ENCODE results near the gene BAX. TPM values are rescaled to one million over a fixed set of nuclear protein-coding genes. Genes with fewer than 3 reads are reported as not detected.

The BAX gene
- 231 to 402 TPM (median 354 TPM) in 5 replicates for total RNA-seq (2022; extraction: Qiagen RNA extraction; ENCODE audit: low read depth)

GRCh38 chr19:48954595-48955307 lies at the start of gene BAX:
Gene BAX, plus strand, starts transcription at chr19:48954875. Its CDS starts 54 bp downstream, at chr19:48954929.

GRCh38 chr19:48933382-48933932 lies 21.2 kb upstream of the BAX start, which contains the start of gene DHDH:
Gene DHDH, plus strand, starts transcription at chr19:48933699. Its CDS starts 23 bp downstream, at chr19:48933722.

GRCh38 chr19:48965040-48965805 lies 10.5 kb downstream of the BAX start, which contains the start of gene FTL:
Gene FTL, plus strand, starts transcription at chr19:48965309. Its CDS starts 199 bp downstream, at chr19:48965508.

GRCh38 chr19:48993175-48994034 lies 38.7 kb downstream of the BAX start, which contains the start of the genes GYS1 and RUVBL2:
Gene GYS1, minus strand, starts transcription at chr19:48993309. Its CDS starts 197 bp downstream, at chr19:48993112.
Gene RUVBL2, plus strand, starts transcription at chr19:48993887. Its CDS starts 25 bp downstream, at chr19:48993912.

Other genes starting within 250 kb of the BAX start
- 0.14 to 0.67 TPM (median 0.41 TPM) in 5 replicates for gene MAMSTR, start 235.2 kb upstream of the BAX start, total RNA-seq (2022; extraction: Qiagen RNA extraction; ENCODE audit: low read depth)
- 0.13 to 1.4 TPM (median 0.36 TPM) in 5 replicates for gene RASIP1, start 214.3 kb upstream of the BAX start, total RNA-seq (2022; extraction: Qiagen RNA extraction; ENCODE audit: low read depth)
- not detected in 5 replicates for gene IZUMO1, start 208.0 kb upstream of the BAX start, total RNA-seq (2022; extraction: Qiagen RNA extraction; ENCODE audit: low read depth)
- gene FUT1, start 202.2 kb upstream of the BAX start, total RNA-seq (2022; extraction: Qiagen RNA extraction; ENCODE audit: low read depth), result 0.04 to 0.08 TPM (median 0.05 TPM) in 4 of 5 replicates, not detected in the other
- not detected in 5 replicates for gene FGF21, start 199.4 kb upstream of the BAX start, total RNA-seq (2022; extraction: Qiagen RNA extraction; ENCODE audit: low read depth)
- gene BCAT2, start 143.8 kb upstream of the BAX start, total RNA-seq (2022; extraction: Qiagen RNA extraction; ENCODE audit: low read depth), result 41.4 to 63.3 TPM (median 59.5 TPM) in 5 replicates
- gene HSD17B14, start 118.4 kb upstream of the BAX start, total RNA-seq (2022; extraction: Qiagen RNA extraction; ENCODE audit: low read depth), result 9.4 to 15.3 TPM (median 14.5 TPM) in 5 replicates
- 1.1 to 3.0 TPM (median 2.2 TPM) in 5 replicates for gene PLEKHA4, start 86.3 kb upstream of the BAX start, total RNA-seq (2022; extraction: Qiagen RNA extraction; ENCODE audit: low read depth)
- gene PPP1R15A, start 82.5 kb upstream of the BAX start, total RNA-seq (2022; extraction: Qiagen RNA extraction; ENCODE audit: low read depth), result 80.7 to 142 TPM (median 101 TPM) in 5 replicates
- gene TULP2, start 56.1 kb upstream of the BAX start, total RNA-seq (2022; extraction: Qiagen RNA extraction; ENCODE audit: low read depth), result not detected in 5 replicates
- 139 to 223 TPM (median 212 TPM) in 5 replicates for gene NUCB1, start 54.6 kb upstream of the BAX start, total RNA-seq (2022; extraction: Qiagen RNA extraction; ENCODE audit: low read depth)
- 1.0 to 2.3 TPM (median 1.9 TPM) in 5 replicates for gene DHDH, start 21.2 kb upstream of the BAX start, total RNA-seq (2022; extraction: Qiagen RNA extraction; ENCODE audit: low read depth)
- 16,893 to 25,075 TPM (median 18,830 TPM) in 5 replicates for gene FTL, start 10.4 kb downstream of the BAX start, total RNA-seq (2022; extraction: Qiagen RNA extraction; ENCODE audit: low read depth)
- 12.8 to 22.1 TPM (median 20.3 TPM) in 5 replicates for gene GYS1, start 38.4 kb downstream of the BAX start, total RNA-seq (2022; extraction: Qiagen RNA extraction; ENCODE audit: low read depth)
- gene RUVBL2, start 39.0 kb downstream of the BAX start, total RNA-seq (2022; extraction: Qiagen RNA extraction; ENCODE audit: low read depth), result 194 to 265 TPM (median 241 TPM) in 5 replicates
- gene LHB, start 62.2 kb downstream of the BAX start, total RNA-seq (2022; extraction: Qiagen RNA extraction; ENCODE audit: low read depth), result not detected in 5 replicates
- gene CGB3, start 69.5 kb downstream of the BAX start, total RNA-seq (2022; extraction: Qiagen RNA extraction; ENCODE audit: low read depth), result not detected in 5 replicates
- gene CGB2, start 77.0 kb downstream of the BAX start, total RNA-seq (2022; extraction: Qiagen RNA extraction; ENCODE audit: low read depth), result 0.41 to 0.94 TPM in 2 of 5 replicates, not detected in the others
- gene CGB1, start 82.0 kb downstream of the BAX start, total RNA-seq (2022; extraction: Qiagen RNA extraction; ENCODE audit: low read depth), result not detected in 5 replicates
- gene CGB5, start 89.0 kb downstream of the BAX start, total RNA-seq (2022; extraction: Qiagen RNA extraction; ENCODE audit: low read depth), result 0.39 to 0.84 TPM (median 0.75 TPM) in 5 replicates
- gene CGB8, start 94.2 kb downstream of the BAX start, total RNA-seq (2022; extraction: Qiagen RNA extraction; ENCODE audit: low read depth), result 2.1 to 4.2 TPM (median 3.0 TPM) in 5 replicates
- 0.24 to 1.1 TPM (median 0.62 TPM) in 5 replicates for gene CGB7, start 102.9 kb downstream of the BAX start, total RNA-seq (2022; extraction: Qiagen RNA extraction; ENCODE audit: low read depth)
- 0.27 to 0.78 TPM (median 0.65 TPM) in 5 replicates for gene NTF4, start 109.9 kb downstream of the BAX start, total RNA-seq (2022; extraction: Qiagen RNA extraction; ENCODE audit: low read depth)
- gene KCNA7, start 117.8 kb downstream of the BAX start, total RNA-seq (2022; extraction: Qiagen RNA extraction; ENCODE audit: low read depth), result not detected in 5 replicates
- 263 to 401 TPM (median 360 TPM) in 5 replicates for gene SNRNP70, start 130.6 kb downstream of the BAX start, total RNA-seq (2022; extraction: Qiagen RNA extraction; ENCODE audit: low read depth)
- gene LIN7B, start 159.5 kb downstream of the BAX start, total RNA-seq (2022; extraction: Qiagen RNA extraction; ENCODE audit: low read depth), result 3.3 to 9.4 TPM (median 6.7 TPM) in 5 replicates
- gene C19orf73, start 164.3 kb downstream of the BAX start, total RNA-seq (2022; extraction: Qiagen RNA extraction; ENCODE audit: low read depth), result 0.70 to 2.4 TPM (median 1.8 TPM) in 5 replicates
- 5.7 to 9.5 TPM (median 8.6 TPM) in 5 replicates for gene PPFIA3, start 164.7 kb downstream of the BAX start, total RNA-seq (2022; extraction: Qiagen RNA extraction; ENCODE audit: low read depth)
- gene HRC, start 200.5 kb downstream of the BAX start, total RNA-seq (2022; extraction: Qiagen RNA extraction; ENCODE audit: low read depth), result 0.19 TPM in 1 of 5 replicates, not detected in the others
- 5.5 to 10.6 TPM (median 9.5 TPM) in 5 replicates for gene TRPM4, start 202.9 kb downstream of the BAX start, total RNA-seq (2022; extraction: Qiagen RNA extraction; ENCODE audit: low read depth)